MM.1S (cell line): Measurements from ENCODE around the gene TDRD3.

ENCODE experiments used
- DNase-seq: peaks from one replicate; pipeline ENCODE4 v3.0.0-alpha.2; 2015
- H2AFZ ChIP-seq: fragments of 300-600 bp; sonication (generic); 2 replicates; pipeline ENCODE4 v1.6.0; 2016; ENCODE audit warnings: antibody characterized with exemption, low read length
- H3F3A ChIP-seq: fragments of 300-600 bp; sonication (generic); 2 replicates; pipeline ENCODE4 v1.6.1; 2016; ENCODE audit warnings: mild to moderate bottlenecking, antibody characterized with exemption, low read length, moderate library complexity, mixed read lengths; ENCODE audit not compliant: insufficient read depth
- H3K27ac ChIP-seq: fragments of 300-600 bp; sonication (generic); 2 replicates; pipeline ENCODE4 v1.5.1; 2016; ENCODE audit warnings: mild to moderate bottlenecking, low read length
- H3K27me3 ChIP-seq: fragments of 300-600 bp; sonication (generic); replicated peaks from 2 replicates; pipeline ENCODE4 v1.6.0; 2016; ENCODE audit warnings: low read length; ENCODE audit not compliant: insufficient read depth
- H3K36me3 ChIP-seq: fragments of 300-600 bp; sonication (generic); replicated peaks from 2 replicates; pipeline ENCODE4 v1.6.1; 2016; ENCODE audit warnings: mild to moderate bottlenecking, low read length, mixed read lengths; ENCODE audit not compliant: insufficient read depth
- H3K4me1 ChIP-seq: fragments of 300-600 bp; sonication (generic); 2 replicates; pipeline ENCODE4 v1.6.1; 2016; ENCODE audit warnings: low read length, mixed read lengths
- H3K4me2 ChIP-seq: fragments of 300-600 bp; sonication (generic); 2 replicates; pipeline ENCODE4 v1.6.0; 2016; ENCODE audit warnings: low read depth, low read length
- H3K4me3 ChIP-seq: fragments of 300-600 bp; sonication (generic); 2 replicates; pipeline ENCODE4 v1.5.1; 2016; ENCODE audit warnings: low read length, mixed read lengths
- H3K79me2 ChIP-seq: fragments of 300-600 bp; sonication (generic); 2 replicates; pipeline ENCODE4 v1.6.1; 2016; ENCODE audit warnings: mixed run types, low read length, mixed read lengths
- H3K9ac ChIP-seq: fragments of 300-600 bp; sonication (generic); 2 replicates; pipeline ENCODE4 v1.6.1; 2016; ENCODE audit warnings: low read length, mixed read lengths
- H3K9me2 ChIP-seq: fragments of 300-600 bp; sonication (generic); replicated peaks from 2 replicates; pipeline ENCODE4 v1.6.1; 2016; ENCODE audit warnings: mild to moderate bottlenecking, low read length, mixed read lengths; ENCODE audit not compliant: insufficient read depth
- H3K9me3 ChIP-seq: fragments of 300-600 bp; sonication (generic); replicated peaks from 2 replicates; pipeline ENCODE4 v1.6.1; 2016; ENCODE audit warnings: mild to moderate bottlenecking, low read length, mixed read lengths; ENCODE audit not compliant: insufficient read depth
- H4K20me1 ChIP-seq: fragments of 300-600 bp; sonication (generic); 2 replicates; pipeline ENCODE4 v1.6.1; 2016; ENCODE audit warnings: mild to moderate bottlenecking, low read length, moderate library complexity, mixed read lengths; ENCODE audit not compliant: insufficient read depth
- CTCF ChIP-seq: fragments of 300-600 bp; sonication (generic); IDR thresholded peaks from 2 replicates; pipeline ENCODE4 v1.5.1; 2016; ENCODE audit warnings: antibody characterized with exemption, low read length, mixed read lengths
- EZH2 ChIP-seq: fragments of 300-600 bp; sonication (generic); optimal IDR thresholded peaks from 2 replicates; pipeline ENCODE3; 2017; ENCODE audit warnings: low read depth, mild to moderate bottlenecking, antibody characterized with exemption, low read length, mixed read lengths
- EZH2phosphoT487 ChIP-seq: fragments of 300-600 bp; sonication (generic); IDR thresholded peaks from 2 replicates; pipeline ENCODE4 v1.6.1; 2018; ENCODE audit warnings: antibody characterized with exemption, low read length

The TDRD3 gene

GRCh38 chr13:60583911-60584753, 187.1 kb downstream of the TDRD3 start:
- no peak overlapping the region for H3K4me2 ChIP-seq
- H3K27ac ChIP-seq = no peak overlapping the region
- no peak overlapping the region for H3K9ac ChIP-seq

DNA sequence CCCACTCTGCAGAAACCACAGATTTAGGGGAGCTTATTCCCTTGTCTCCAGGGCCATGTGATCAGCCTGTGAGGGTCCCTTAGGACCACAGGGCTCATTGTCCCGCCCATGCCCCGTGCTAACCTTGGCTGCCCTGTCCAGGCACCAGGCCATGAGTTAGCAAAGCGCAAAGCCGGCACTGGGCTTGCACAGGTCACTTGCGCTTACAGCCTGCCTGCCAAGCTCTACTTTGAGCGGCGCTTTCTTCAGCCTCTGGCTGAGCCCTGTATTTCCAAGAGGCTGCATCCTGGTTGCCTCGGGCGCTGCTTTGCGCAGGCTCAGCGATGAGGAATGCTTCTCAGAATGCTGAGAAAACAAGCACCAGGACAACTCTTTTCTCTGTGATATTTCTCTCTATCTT, 188.0 kb downstream of the TDRD3 start:
- no peak overlapping the region for H2AFZ ChIP-seq
- H3K79me2 ChIP-seq = no peaks in the 10 kb centered on the region
- no peaks in the 10 kb centered on the region for H3F3A ChIP-seq
- no peaks in the 10 kb centered on the region for H3K36me3 ChIP-seq
- TF ChIP-seq CTCF = no peak
- TF ChIP-seq EZH2phosphoT487 = no peak
- no peak for TF ChIP-seq EZH2
- no peaks in the 10 kb centered on the region for H3K9me2 ChIP-seq
- H3K4me1 ChIP-seq = no peaks in the 10 kb centered on the region
- no peak overlapping the region for H3K9ac ChIP-seq
- no peak overlapping the region for H3K27ac ChIP-seq
- H3K4me3 ChIP-seq = no peak overlapping the region
- DNase-seq = no peak
- H3K27me3 ChIP-seq = no peaks in the 10 kb centered on the region
- no peaks in the 10 kb centered on the region for H4K20me1 ChIP-seq
- no peak overlapping the region for H3K4me2 ChIP-seq
- no peaks in the 10 kb centered on the region for H3K9me3 ChIP-seq

More at GRCh38 chr13:60583911-60584753, 187.1 kb downstream of the TDRD3 start:
- no peaks in the 10 kb centered on the region for H3K36me3 ChIP-seq
- no peaks in the 10 kb centered on the region for H3F3A ChIP-seq
- no peak for TF ChIP-seq EZH2phosphoT487
- no peak for TF ChIP-seq CTCF
- no peak for TF ChIP-seq EZH2
- H3K9me3 ChIP-seq = no peaks in the 10 kb centered on the region
- no peaks in the 10 kb centered on the region for H3K4me1 ChIP-seq
- no peak overlapping the region for H3K4me3 ChIP-seq
- H3K27me3 ChIP-seq = no peaks in the 10 kb centered on the region
- H3K9me2 ChIP-seq = no peaks in the 10 kb centered on the region
- no peaks in the 10 kb centered on the region for H3K79me2 ChIP-seq
- no peak overlapping the region for H2AFZ ChIP-seq
- H4K20me1 ChIP-seq = no peaks in the 10 kb centered on the region
- DNase-seq = no peak

DNA sequence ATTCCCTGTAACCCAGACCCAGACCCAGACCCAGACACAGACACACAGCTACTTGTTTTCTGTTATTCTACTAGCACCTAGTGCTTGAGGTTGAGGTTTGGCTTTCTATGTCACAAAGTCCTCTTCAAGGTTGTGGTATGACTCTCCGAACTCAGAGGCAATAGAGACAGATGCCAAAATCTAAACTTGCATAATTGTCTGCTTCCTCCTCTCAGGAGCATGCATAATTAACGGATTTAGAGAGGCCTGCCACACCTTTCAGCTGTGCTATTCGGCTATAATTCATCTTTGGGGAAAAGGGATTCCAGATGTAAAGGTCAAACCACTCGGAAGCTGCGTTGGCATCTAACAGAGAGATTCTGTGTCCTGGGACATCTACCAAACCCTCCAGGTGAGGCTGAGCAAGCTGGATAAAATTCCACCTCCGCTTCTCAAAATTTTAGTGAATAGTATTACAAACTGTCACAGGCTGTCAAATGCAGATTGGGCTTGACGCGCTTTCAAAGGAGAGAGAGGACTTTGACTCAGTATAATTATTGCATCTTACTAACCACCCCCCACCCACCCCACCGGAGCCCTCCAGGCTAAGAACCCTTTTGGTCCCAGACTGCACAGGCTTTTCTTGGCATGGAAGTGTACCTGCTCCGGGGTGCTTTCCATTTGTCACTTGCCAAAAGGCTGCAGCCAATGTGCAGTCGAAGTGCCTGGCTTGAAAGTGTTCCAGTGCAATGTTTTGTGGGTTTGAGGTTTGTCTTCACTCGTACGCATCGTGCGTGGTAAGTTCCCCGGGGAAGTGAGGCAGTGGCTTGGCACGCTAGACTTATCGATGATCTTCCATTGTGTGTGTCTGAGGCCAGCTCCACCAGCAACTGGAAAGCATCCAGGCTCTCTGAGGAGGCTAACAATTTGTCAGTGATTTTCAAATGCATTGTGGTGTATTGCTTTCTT, 194.1 kb downstream of the TDRD3 start:
- H3F3A ChIP-seq = no peaks in the 10 kb centered on the region
- H3K9me3 ChIP-seq = no peaks in the 10 kb centered on the region
- no peaks in the 10 kb centered on the region for H3K27me3 ChIP-seq
- no peaks in the 10 kb centered on the region for H4K20me1 ChIP-seq
- H3K27ac ChIP-seq = no peak overlapping the region
- H3K4me3 ChIP-seq = no peak overlapping the region
- no peak overlapping the region for H2AFZ ChIP-seq
- no peaks in the 10 kb centered on the region for H3K36me3 ChIP-seq
- no peaks in the 10 kb centered on the region for H3K4me1 ChIP-seq
- H3K79me2 ChIP-seq = no peaks in the 10 kb centered on the region
- H3K4me2 ChIP-seq = no peak overlapping the region
- no peaks in the 10 kb centered on the region for H3K9me2 ChIP-seq
- H3K9ac ChIP-seq = no peak overlapping the region
- no peak for TF ChIP-seq EZH2phosphoT487
- TF ChIP-seq EZH2 = no peak
- no peak for TF ChIP-seq CTCF
- no peak for DNase-seq
